Spleen (tissue), 7 donors: ENCODE results near the gene PTBP1.

Experiments
- CTCF ChIP-seq, 11 experiments: fragments of 200-600 bp in 7 of 11; fragments of 450-650 bp in 4 of 11; sonication (generic) in 4 of 11; IDR thresholded peaks in 8 of 11; conservative IDR thresholded peaks in 3 of 11; 1 replicate in 7 of 11; 2 replicates in 4 of 11; pipeline versions ENCODE4 v1.4.0 to v1.8.0; 2016 to 2021; ENCODE audit warnings: antibody characterized with exemption in 11 of 11, inconsistent platforms in 4 of 11, mild to moderate bottlenecking in 1 of 11
- POLR2A ChIP-seq, 3 donors: fragments of 450-650 bp; IDR thresholded peaks; one replicate each; pipeline ENCODE4 v1.5.1; 2017; ENCODE audit warnings: antibody characterized with exemption in 3 of 3, mild to moderate bottlenecking in 1 of 3
- POLR2AphosphoS5 ChIP-seq, 3 donors: sonication (generic); formaldehyde crosslinking; IDR thresholded peaks; one replicate each; pipeline ENCODE4 v1.5.1; 2017; ENCODE audit warnings: antibody characterized with exemption in 3 of 3
- donor health status: DM: no; HTN: no; CAD: no; lungs with moderate emphysema.
- donor health status: DM: no; HTN: no; CAD: no.
- donor health status: DM: no; HTN: no; CAD: no.

DNA sequence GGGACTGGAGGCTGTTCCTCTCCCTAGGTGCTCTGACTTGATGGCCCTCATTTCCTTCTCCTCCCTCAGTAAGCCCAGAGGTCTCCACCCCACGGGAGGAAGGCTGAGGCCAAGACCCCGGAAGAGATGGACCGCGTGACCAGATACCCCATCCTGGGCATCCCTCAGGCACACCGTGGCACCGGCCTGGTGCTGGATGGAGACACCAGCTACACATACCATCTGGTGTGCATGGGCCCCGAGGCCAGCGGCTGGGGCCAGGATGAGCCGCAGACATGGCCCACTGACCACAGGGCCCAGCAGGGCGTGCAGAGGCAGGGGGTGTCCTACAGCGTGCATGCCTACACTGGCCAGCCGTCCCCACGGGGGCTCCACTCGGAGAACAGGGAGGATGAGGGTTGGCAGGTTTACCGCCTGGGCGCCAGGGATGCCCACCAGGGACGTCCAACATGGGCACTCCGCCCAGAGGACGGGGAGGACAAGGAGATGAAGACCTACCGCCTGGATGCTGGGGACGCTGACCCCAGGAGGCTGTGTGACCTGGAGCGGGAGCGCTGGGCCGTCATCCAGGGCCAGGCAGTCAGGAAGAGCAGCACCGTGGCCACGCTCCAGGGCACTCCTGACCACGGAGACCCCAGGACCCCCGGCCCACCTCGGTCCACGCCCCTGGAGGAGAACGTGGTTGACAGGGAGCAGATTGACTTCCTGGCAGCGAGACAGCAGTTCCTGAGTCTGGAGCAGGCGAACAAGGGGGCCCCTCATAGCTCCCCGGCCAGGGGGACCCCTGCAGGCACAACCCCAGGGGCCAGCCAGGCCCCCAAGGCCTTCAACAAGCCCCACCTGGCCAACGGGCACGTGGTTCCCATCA lies 40.2 kb upstream of the PTBP1 start:
- TF ChIP-seq CTCF (IDR thresholded peaks at IDR 0.05 in 8 of 11, conservative IDR thresholded peaks at IDR 0.05 in 3 of 11) (no peak), POLR2AphosphoS5 (IDR thresholded peaks at IDR 0.05) (no peak), POLR2A (IDR thresholded peaks at IDR 0.05) (no peak)
